BLaER1 (cell line): ENCODE measurements around the gene CPLANE1.
"Not testable (repeated sequence)": the region's sequence is repeated elsewhere in the genome, so short reads cannot be mapped to it uniquely, and the experiment has no call there.

Source experiments
- H3K27ac ChIP-seq: shearing (Covaris generic); formaldehyde crosslinking; 2 replicates; pipeline ENCODE4 v1.8.1; 2022
- H3K27me3 ChIP-seq: shearing (Covaris generic); formaldehyde crosslinking; 2 replicates; pipeline ENCODE4 v1.8.1; 2022
- H3K36me3 ChIP-seq: shearing (Covaris generic); formaldehyde crosslinking; 2 replicates; pipeline ENCODE4 v1.8.1; 2022
- H3K4me1 ChIP-seq: shearing (Covaris generic); formaldehyde crosslinking; 2 replicates; pipeline ENCODE4 v1.8.1; 2022
- H3K4me2 ChIP-seq: shearing (Covaris generic); formaldehyde crosslinking; 2 replicates; pipeline ENCODE4 v1.8.1; 2022
- H3K4me3 ChIP-seq: shearing (Covaris generic); formaldehyde crosslinking; 2 replicates; pipeline ENCODE4 v1.8.1; 2022
- H3K9ac ChIP-seq: shearing (Covaris generic); formaldehyde crosslinking; 2 replicates; pipeline ENCODE4 v1.8.1; 2022
- H3K9me3 ChIP-seq: shearing (Covaris generic); formaldehyde crosslinking; 2 replicates; pipeline ENCODE4 v1.8.1; 2022
- H4K20me1 ChIP-seq: shearing (Covaris generic); formaldehyde crosslinking; 2 replicates; pipeline ENCODE4 v1.8.1; 2022
- Cebpa-rat ChIP-seq: shearing (Covaris generic); IDR thresholded peaks from 2 replicates; pipeline ENCODE4 v1.8.1; 2022

CPLANE1 gene

DNA sequence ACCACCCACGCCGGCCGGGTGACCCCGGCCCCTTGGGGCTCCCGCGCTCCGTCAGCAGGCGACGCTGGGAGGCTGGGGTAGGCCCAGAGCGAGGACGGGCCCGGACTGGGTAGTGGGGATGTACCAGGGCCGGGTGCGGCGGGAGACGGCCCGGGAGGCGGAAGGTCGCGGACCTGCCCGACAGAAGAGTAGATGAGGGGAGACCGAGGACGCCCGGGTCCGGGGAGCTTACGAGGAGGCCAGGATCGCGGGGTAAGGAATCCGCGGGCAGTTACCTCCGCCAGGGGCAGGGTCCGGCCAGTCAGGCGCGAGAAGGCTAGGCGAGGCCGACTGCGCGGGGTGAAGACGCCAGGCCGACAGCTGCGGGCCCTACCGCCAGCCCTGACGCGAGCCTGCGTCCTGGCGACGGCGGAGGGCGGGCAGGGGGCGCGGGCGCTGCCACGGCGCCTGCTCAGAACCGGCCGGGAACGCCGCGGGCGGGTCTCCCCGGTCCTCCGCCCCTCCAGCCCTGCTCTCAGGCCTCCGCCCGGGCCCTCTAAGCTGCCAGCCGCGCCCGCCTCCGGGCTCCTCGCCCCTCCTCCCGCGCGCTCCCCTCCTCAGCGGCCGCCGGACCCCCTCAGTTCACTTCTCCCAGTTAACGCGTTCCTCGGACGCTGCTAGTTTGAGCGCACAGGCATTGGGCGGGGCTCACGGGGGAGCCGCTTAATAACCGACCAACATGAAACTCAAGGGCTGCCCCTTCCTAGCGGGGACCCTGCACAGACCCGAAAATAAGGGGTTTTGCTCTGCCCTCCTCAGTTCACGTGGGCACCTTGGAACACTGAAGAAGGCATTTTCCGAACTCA, at the start of gene CPLANE1:
Gene CPLANE1, minus strand, starts transcription at position 407 of the 845 bp plus-strand sequence. CDS start 1,678 bp downstream, outside the sequence.
- Histone ChIP-seq H3K27me3 (no peaks in the 10 kb centered on the region), H3K4me3 (peak within 1 kb of the TSS; percentile 86), H3K27ac (peak within 1 kb of the TSS; percentile 88)

DNA sequence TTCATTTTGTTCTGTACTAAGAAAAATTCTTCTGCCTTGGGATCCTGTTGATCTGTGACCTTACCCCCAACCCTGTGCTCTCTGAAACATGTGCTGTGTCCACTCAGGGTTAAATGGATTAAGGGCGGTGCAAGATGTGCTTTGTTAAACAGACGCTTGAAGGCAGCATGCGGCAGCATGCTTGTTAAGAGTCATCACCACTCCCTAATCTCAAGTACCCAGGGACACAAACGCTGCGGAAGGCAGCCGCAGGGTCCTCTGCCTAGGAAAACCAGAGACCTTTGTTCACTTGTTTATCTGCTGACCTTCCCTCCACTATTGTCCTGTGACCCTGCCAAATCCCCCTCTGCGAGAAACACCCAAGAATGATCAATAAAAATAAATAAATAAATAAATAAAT, 47.1 kb upstream of the CPLANE1 start:
- not testable (repeated sequence) for H3K27me3 ChIP-seq, H3K27ac ChIP-seq, H4K20me1 ChIP-seq, H3K9me3 ChIP-seq, H3K9ac ChIP-seq, H3K4me1 ChIP-seq, H3K4me2 ChIP-seq, H3K4me3 ChIP-seq
- peaks cover 86% of the 10 kb centered on the region for H3K36me3 ChIP-seq

More for the DNA sequence above, at the start of gene CPLANE1:
- H3K4me2 ChIP-seq: peak within 1 kb of the TSS; percentile 92
- H3K9ac ChIP-seq: peak within 1 kb of the TSS; percentile 90
- H3K4me1 ChIP-seq: peaks cover 27% of the 10 kb centered on the region
- TF ChIP-seq Cebpa-rat: no peak
- H4K20me1 ChIP-seq: no peaks in the 10 kb centered on the region
- peaks cover 5% of the 10 kb centered on the region for H3K9me3 ChIP-seq
- H3K36me3 ChIP-seq: no peaks in the 10 kb centered on the region

DNA sequence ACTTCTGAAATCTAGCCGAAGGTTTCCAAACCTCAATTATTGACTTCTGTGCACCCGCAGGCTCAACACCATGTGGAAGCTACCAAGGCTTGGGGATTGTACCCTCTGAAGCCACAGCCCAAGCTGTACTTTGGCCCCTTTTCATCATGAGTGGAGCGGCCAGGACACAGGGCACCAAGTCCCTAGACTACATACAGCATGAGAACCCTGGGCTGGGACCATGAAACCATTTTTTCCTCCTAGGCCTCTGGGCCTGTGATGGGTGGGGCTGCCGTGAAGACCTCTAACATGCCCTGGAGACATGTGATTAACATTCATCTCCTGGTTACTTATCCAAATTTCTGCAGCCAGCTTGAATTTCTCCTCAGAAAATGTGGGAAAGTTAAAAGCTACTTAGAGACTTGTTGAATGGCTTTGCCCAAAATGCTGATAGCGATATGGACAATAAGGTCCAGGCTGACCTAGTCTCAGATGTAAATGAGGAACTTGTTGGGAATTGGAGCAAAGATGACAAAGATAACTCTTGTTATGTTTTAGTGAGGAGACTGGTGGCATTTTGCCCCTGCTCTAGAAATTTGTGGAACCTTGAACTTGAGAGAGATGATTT, 34.1 kb upstream of the CPLANE1 start:
- peaks cover 12% of the 10 kb centered on the region for H3K36me3 ChIP-seq
- TF ChIP-seq Cebpa-rat: no peak
- H3K4me3 ChIP-seq: no peak overlapping the region
- no peak overlapping the region for H3K9ac ChIP-seq
- H3K4me2 ChIP-seq: no peak overlapping the region
- H3K9me3 ChIP-seq: peaks cover 74% of the 10 kb centered on the region
- H3K4me1 ChIP-seq: no peaks in the 10 kb centered on the region
- no peaks in the 10 kb centered on the region for H4K20me1 ChIP-seq
- no peaks in the 10 kb centered on the region for H3K27me3 ChIP-seq
- H3K27ac ChIP-seq: no peak overlapping the region

DNA sequence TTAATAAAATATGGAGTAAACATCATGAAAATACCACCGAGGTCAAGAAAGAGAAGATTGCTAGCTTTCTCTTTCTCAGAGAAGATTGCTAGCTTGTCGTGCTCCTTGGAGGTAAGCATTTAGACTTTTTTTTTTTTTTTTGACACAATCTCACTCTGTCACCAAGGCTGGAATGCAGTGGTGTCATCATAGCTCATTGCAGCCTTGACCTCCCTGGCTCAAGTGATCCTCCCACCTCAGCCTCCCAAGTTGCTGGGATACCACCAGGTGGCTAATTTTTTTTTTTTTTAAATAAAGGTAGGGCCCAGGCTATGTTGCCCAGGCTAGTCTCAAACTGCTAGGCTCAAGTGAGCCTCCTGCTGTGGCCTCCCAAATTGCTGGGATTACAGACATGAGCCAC, 26.3 kb upstream of the CPLANE1 start:
- H3K4me1 ChIP-seq: no peaks in the 10 kb centered on the region
- TF ChIP-seq Cebpa-rat: no peak
- H3K27me3 ChIP-seq: no peaks in the 10 kb centered on the region
- no peak overlapping the region for H3K9ac ChIP-seq
- no peak overlapping the region for H3K27ac ChIP-seq
- no peak overlapping the region for H3K4me2 ChIP-seq
- peaks cover 26% of the 10 kb centered on the region for H3K9me3 ChIP-seq
- no peaks in the 10 kb centered on the region for H3K36me3 ChIP-seq
- no peaks in the 10 kb centered on the region for H4K20me1 ChIP-seq
- no peak overlapping the region for H3K4me3 ChIP-seq

DNA sequence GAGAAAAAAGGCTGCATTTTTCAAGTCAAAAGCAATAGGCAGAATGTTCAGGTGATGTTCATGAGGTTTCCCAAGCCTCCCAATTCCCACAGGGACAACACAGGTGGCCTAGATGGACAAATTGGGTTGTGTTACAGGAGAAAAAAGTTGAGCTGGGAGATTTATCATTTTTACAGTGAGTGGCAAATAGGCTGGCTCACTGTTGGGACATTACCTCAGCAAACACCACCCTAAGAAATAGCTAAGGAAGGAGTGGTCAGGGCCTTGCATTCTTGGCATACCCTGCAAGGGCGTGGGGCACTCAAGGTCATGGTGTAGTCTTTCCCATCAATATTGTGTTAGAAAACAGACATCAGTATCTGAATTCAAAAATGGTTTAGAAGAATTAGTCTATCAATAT, 23.3 kb upstream of the CPLANE1 start:
- Histone ChIP-seq H3K4me3 (no peak overlapping the region), H3K36me3 (no peaks in the 10 kb centered on the region), H3K27me3 (no peaks in the 10 kb centered on the region), H3K9me3 (peaks cover 18% of the 10 kb centered on the region), H3K9ac (no peak overlapping the region), H3K4me1 (no peaks in the 10 kb centered on the region), H3K27ac (no peak overlapping the region), H3K4me2 (no peak overlapping the region), H4K20me1 (no peaks in the 10 kb centered on the region)
- no peak for TF ChIP-seq Cebpa-rat

DNA sequence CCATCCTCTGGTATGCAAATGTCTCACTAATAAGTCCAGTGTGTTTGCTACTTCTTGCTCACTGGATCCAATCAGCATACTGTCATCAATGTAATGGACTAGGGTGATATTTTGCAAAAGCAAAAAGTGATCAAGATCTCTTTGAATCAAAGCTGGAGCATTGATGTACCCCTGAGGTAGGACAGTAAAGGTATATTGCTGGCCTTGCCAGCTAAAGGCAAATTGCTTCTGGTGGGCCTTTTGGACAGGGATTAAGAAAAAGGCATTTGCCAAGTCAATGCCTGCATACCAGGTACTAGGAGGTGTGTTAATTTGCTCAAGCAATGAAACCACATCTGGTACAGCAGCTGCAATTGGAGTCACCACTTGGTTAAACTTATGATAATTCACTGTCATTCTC, 18.9 kb upstream of the CPLANE1 start:
- H3K36me3 ChIP-seq, H4K20me1 ChIP-seq, H3K27ac ChIP-seq, H3K27me3 ChIP-seq, H3K4me1 ChIP-seq, H3K9ac ChIP-seq, H3K4me3 ChIP-seq, H3K4me2 ChIP-seq: not testable (repeated sequence)
- peaks cover 21% of the 10 kb centered on the region for H3K9me3 ChIP-seq

DNA sequence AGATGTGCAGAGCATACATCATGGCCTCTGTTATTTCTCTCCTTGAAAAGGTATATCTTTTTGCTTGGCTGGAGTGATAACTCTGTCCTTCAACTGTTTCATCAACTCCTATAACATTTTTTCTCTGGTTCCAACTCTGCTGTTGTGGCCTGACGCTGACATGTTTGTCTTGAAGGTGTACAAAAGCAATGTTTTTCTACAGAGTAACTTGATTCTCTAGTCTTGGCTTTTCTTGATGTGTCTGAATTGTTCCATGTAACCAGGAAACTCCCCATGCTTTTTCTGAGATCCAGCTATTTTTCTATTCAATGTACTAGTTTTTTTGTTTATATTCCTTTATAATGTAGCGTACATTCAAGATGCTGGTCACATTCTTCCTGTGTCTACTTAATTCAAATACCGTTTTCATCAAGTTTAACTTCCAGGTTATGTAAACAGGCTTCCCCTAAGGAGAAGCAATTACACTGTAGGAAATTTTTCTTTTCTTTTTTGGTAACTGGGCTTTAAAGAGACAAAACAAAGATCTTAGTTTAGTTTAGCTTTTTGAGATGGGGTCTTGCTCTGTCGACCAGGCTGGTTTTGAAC, 6.7 kb upstream of the CPLANE1 start:
- Histone ChIP-seq H3K9ac (no peak overlapping the region), H4K20me1 (no peaks in the 10 kb centered on the region), H3K27me3 (no peaks in the 10 kb centered on the region), H3K4me2 (no peak overlapping the region), H3K27ac (no peak overlapping the region), H3K36me3 (no peaks in the 10 kb centered on the region), H3K9me3 (peaks cover 16% of the 10 kb centered on the region), H3K4me1 (no peaks in the 10 kb centered on the region), H3K4me3 (no peak overlapping the region)
- no peak for TF ChIP-seq Cebpa-rat

DNA sequence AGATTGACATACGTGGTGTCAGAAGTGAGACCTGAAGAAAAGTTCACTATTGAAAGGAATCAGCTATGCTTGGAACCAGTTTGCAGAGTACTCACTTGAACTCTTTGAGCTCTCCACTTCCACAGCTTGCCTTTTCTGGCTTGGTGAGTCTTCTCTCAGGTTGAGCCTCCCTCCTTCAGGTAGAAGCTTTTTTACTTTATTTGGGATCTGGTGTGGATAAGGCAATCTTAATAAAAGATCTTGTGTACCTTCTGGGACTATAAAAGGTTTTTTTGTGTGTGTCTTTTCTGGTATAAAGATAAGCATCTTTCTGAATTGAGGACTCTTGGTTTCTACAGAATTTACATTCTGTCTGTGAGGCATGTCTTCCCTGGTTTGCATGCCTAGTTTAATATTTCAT, 5.4 kb upstream of the CPLANE1 start:
- H3K4me2 ChIP-seq: no peak overlapping the region
- no peak overlapping the region for H3K9ac ChIP-seq
- H3K4me1 ChIP-seq: peaks cover 4% of the 10 kb centered on the region; the same call in 1 of the 2 replicates
- no peaks in the 10 kb centered on the region for H3K36me3 ChIP-seq
- no peak overlapping the region for H3K27ac ChIP-seq
- no peaks in the 10 kb centered on the region for H3K27me3 ChIP-seq
- peaks cover 16% of the 10 kb centered on the region for H3K9me3 ChIP-seq
- H3K4me3 ChIP-seq: no peak overlapping the region
- H4K20me1 ChIP-seq: no peaks in the 10 kb centered on the region
- no peak for TF ChIP-seq Cebpa-rat

DNA sequence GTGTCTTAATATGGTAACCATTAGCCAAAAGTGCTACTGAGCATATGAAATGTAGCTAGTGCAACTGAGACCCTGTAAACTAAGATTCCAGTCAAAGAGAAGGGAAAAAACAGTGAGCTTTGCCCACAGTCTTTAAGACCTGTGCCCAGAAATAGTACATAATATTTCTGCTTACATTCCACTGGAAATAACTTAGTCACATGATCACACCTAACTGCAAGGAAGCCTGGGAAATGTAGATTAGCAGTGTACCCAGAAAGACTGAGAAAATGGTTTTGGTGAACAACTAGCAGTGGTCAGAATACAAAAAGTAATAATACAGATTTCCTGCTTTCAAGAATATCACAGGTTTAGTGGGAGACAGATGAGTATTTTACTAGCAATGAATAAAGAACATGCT, 2.5 kb upstream of the CPLANE1 start:
- H3K4me1 ChIP-seq: peaks cover 25% of the 10 kb centered on the region
- H3K27ac ChIP-seq: no peak overlapping the region
- no peak overlapping the region for H3K4me2 ChIP-seq

DNA sequence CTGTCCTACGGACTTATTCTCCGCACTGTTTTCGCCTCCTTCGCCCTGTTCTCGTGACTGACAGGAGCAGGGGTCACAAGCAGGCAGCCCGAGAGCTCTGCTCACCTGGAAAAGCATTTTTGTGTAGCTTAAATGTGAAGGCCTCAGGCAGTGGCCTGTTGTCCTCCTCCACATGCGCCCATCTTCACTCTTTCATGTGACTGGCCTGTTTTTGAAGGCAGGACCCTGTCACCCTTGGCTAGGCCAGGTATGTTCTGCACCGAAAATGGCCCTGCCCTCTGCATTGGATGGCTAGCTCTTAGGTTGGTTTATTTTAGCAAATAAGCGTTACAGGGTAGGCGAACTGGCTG, 614 bp upstream of the CPLANE1 start:
- Histone ChIP-seq H3K4me1 (peaks cover 27% of the 10 kb centered on the region), H3K27me3 (no peaks in the 10 kb centered on the region), H3K27ac (peak overlapping the region; percentile 88; the same call in 1 of the 2 replicates), H3K9ac (peak overlapping the region; percentile 90), H3K4me2 (peak overlapping the region; percentile 92), H3K36me3 (no peaks in the 10 kb centered on the region), H3K4me3 (peak overlapping the region; percentile 86), H4K20me1 (no peaks in the 10 kb centered on the region), H3K9me3 (peaks cover 11% of the 10 kb centered on the region)
- TF ChIP-seq Cebpa-rat: no peak

More for the DNA sequence above, 2.5 kb upstream of the CPLANE1 start:
- H3K4me3 ChIP-seq: no peak overlapping the region
- peaks cover 16% of the 10 kb centered on the region for H3K9me3 ChIP-seq
- H3K36me3 ChIP-seq: no peaks in the 10 kb centered on the region
- no peak for TF ChIP-seq Cebpa-rat
- H4K20me1 ChIP-seq: no peaks in the 10 kb centered on the region
- no peaks in the 10 kb centered on the region for H3K27me3 ChIP-seq
- H3K9ac ChIP-seq: no peak overlapping the region
